Adrenal gland (tissue), 12 donors: ENCODE measurements around the gene ZNF597. TPM values are rescaled to one million over a fixed set of nuclear protein-coding genes. Genes with fewer than 3 reads are reported as not detected.
"Not testable (repeated sequence)": the region's sequence is repeated elsewhere in the genome, so short reads cannot be mapped to it uniquely, and the experiment has no call there.

Experiments used
- DNase-seq, 7 donors: peaks; one replicate each; pipeline ENCODE4 v3.0.0-alpha.2; 2019 to 2020
- H3K27ac ChIP-seq, 5 donors: fragments of 200-600 bp; sonication (generic) in 4 of 5; 1 replicate in 3 of 5; 2 replicates in 2 of 5; pipeline versions ENCODE4 v1.5.1 to v1.8.0; 2016 to 2020; ENCODE audit warnings: mild to moderate bottlenecking in 1 of 5
- H3K27me3 ChIP-seq: fragments of 200-600 bp; 2 replicates; pipeline ENCODE4 v1.8.0; 2021
- H3K36me3 ChIP-seq, 2 donors: fragments of 200-600 bp; replicated peaks in 1 of 2; 1 replicate in 1 of 2; 2 replicates in 1 of 2; pipeline versions ENCODE4 v1.5.1 to v1.8.0; 2018 to 2022
- H3K4me1 ChIP-seq, 2 donors: fragments of 200-600 bp; replicated peaks in 1 of 2; 1 replicate in 1 of 2; 2 replicates in 1 of 2; pipeline versions ENCODE4 v1.5.1 to v1.8.0; 2018 to 2021
- H3K4me3 ChIP-seq, 4 donors: fragments of 200-600 bp; sonication (generic) in 3 of 4; one replicate each; pipeline ENCODE4 v1.5.1; 2016 to 2018
- H3K9me3 ChIP-seq, 3 donors: fragments of 200-600 bp; sonication (generic) in 1 of 3; replicated peaks in 1 of 3; 1 replicate in 2 of 3; 2 replicates in 1 of 3; pipeline versions ENCODE4 v1.5.1 to v1.8.0; 2016 to 2021
- CTCF ChIP-seq, 6 experiments: fragments of 450-650 bp in 4 of 6; fragments of 200-600 bp in 2 of 6; sonication (generic) in 1 of 6; IDR thresholded peaks; 1 replicate in 5 of 6; 2 replicates in 1 of 6; pipeline versions ENCODE4 v1.5.1 to v1.8.0; 2016 to 2021; ENCODE audit warnings: antibody characterized with exemption in 6 of 6, mild to moderate bottlenecking in 2 of 6, moderate library complexity in 1 of 6
- POLR2A ChIP-seq, 2 donors: fragments of 450-650 bp; IDR thresholded peaks; one replicate each; pipeline ENCODE4 v1.6.1; 2017; ENCODE audit warnings: antibody characterized with exemption in 2 of 2, mild to moderate bottlenecking in 2 of 2, moderate library complexity in 1 of 2
- WGBS, 4 donors: extraction: QIAGEN DNeasy Blood & Tissue Kit in 2 of 4; methylation state at CpG; one replicate each; pipeline versions ENCODE4 v1.1.5 to v1.1.7; 2013 to 2017; 5-methylcytosine and 5-hydroxymethylcytosine counted together
- intact Hi-C, 2 donors: fragments of 100-400 bp; cut with DNase I; formaldehyde crosslinking; loops; one replicate each; pipeline versions ENCODE4 v1.14.1 to v1.15.0; 2022 to 2023
- polyA plus RNA-seq, 3 donors: library from polyadenylated mRNA; stranded (reverse); fragments of 200-250 nt in 2 of 3; fragments of 350-450 nt in 1 of 3; fragmentation: Illumina TruSeq in 1 of 3; extraction: RNeasy Lipid Tissue Mini Kit (QIAGEN cat#74804) in 1 of 3; gene quantifications; one replicate each; pipeline ENCODE4 v1.2.3, GENCODE V29; 2013 to 2014
- total RNA-seq, 9 donors: library from RNA; depleted of rRNA in 4 of 9; stranded (reverse); fragments of >200 nt in 4 of 9; fragments of 120-200 nt in 1 of 9; fragmentation: NEBNext Ultra II Directional in 1 of 9; extraction: Animal tissue kit (Norgen Biotek cat#: 25700) in 1 of 9; gene quantifications; one replicate each; pipeline versions ENCODE4 v1.1.0 to v1.2.4, GENCODE V29; 2013 to 2023
- donor health status: healthy with polysubstance abuse.
- donor health status: Bipolar disorder and iron deficiency.
- donor health status: DM: yes; HTN: yes; CAD: no.
- donor health status: DM: no; HTN: no; CAD: no.
- donor health status: DM: no; HTN: no; CAD: no.
- donor health status: DM: yes; HTN: yes; CAD: no.

The ZNF597 gene
- total and polyA plus RNA-seq, 12 donors = 1.2 to 4.0 (median 2.8) TPM

GRCh38 chr16:3474136-3474779, 31.0 kb upstream of the ZNF597 start:
- TF ChIP-seq CTCF (IDR thresholded peaks at IDR 0.05) = no peak
- TF ChIP-seq POLR2A (IDR thresholded peaks at IDR 0.05) = no peak
- no peak overlapping the region for H3K4me3 ChIP-seq
- 62 to 86% (median 76%) methylated on average over 12 to 16 of the region's 16 CpGs for WGBS, 4 donors
- H3K36me3 ChIP-seq = peaks cover 0 to 8% of the 10 kb centered on the region in 2 donors
- no peaks in the 10 kb centered on the region for H3K27me3 ChIP-seq
- peak overlapping the region in 1 of 5 donors; percentile 45 for H3K27ac ChIP-seq
- H3K4me1 ChIP-seq = peaks cover 0 to 10% of the 10 kb centered on the region in 2 donors
- intact Hi-C loops = no loop called here
- peak in 4 of 7 donors; percentile 40 to 60 (median 58) for DNase-seq
- H3K9me3 ChIP-seq = no peaks in the 10 kb centered on the region

- H3K9me3 ChIP-seq, H3K27me3 ChIP-seq, H3K4me3 ChIP-seq, intact Hi-C loops, H3K27ac ChIP-seq, H3K36me3 ChIP-seq, DNase-seq: not testable (repeated sequence)
- peaks cover 0 to 10% of the 10 kb centered on the region in 2 donors for H3K4me1 ChIP-seq
- WGBS, 4 donors = 77 to 95% (median 85%) methylated on average over 3 of the region's 3 CpGs
Observed at GRCh38 chr16:3473596-3473943, 30.3 kb upstream of the ZNF597 start.

- DNase-seq = no peak
- no peak for TF ChIP-seq POLR2A (IDR thresholded peaks at IDR 0.05)
- 78 to 86% (median 84%) methylated on average over 10 of the region's 10 CpGs for WGBS, 4 donors
- Histone ChIP-seq H3K36me3 (peaks cover 0 to 5% of the 10 kb centered on the region in 2 donors), H3K4me1 (peaks cover 0 to 12% of the 10 kb centered on the region in 2 donors), H3K9me3 (no peaks in the 10 kb centered on the region), H3K27ac (no peak overlapping the region), H3K4me3 (no peak overlapping the region), H3K27me3 (no peaks in the 10 kb centered on the region)
- intact Hi-C loops = no loop called here
Observed at GRCh38 chr16:3472878-3473595, 29.7 kb upstream of the ZNF597 start.

- intact Hi-C loops = no loop called here
- Histone ChIP-seq H3K36me3 (peaks cover 0 to 5% of the 10 kb centered on the region in 2 donors), H3K9me3 (no peaks in the 10 kb centered on the region), H3K27ac (no peak overlapping the region), H3K27me3 (no peaks in the 10 kb centered on the region), H3K4me3 (no peak overlapping the region), H3K4me1 (peaks cover 0 to 25% of the 10 kb centered on the region in 2 donors)
- WGBS, 4 donors = 87 to 90% (median 89%) methylated on average over 12 to 20 of the region's 20 CpGs
- TF ChIP-seq POLR2A (IDR thresholded peaks at IDR 0.05) (no peak), CTCF (IDR thresholded peaks at IDR 0.05) (no peak)
- DNase-seq = no peak
Observed at GRCh38 chr16:3471518-3472176, 28.3 kb upstream of the ZNF597 start.

- whole genome bisulfite sequencing, 4 donors = 82 to 91% (median 86%) methylated on average over 9 of the region's 9 CpGs
- Histone ChIP-seq H3K27me3 (no peaks in the 10 kb centered on the region), H3K4me1 (peaks cover 0 to 30% of the 10 kb centered on the region in 2 donors), H3K36me3 (peaks cover 0 to 7% of the 10 kb centered on the region in 2 donors), H3K4me3 (no peak overlapping the region), H3K9me3 (no peaks in the 10 kb centered on the region), H3K27ac (no peak overlapping the region)
- TF ChIP-seq POLR2A (IDR thresholded peaks at IDR 0.05) (no peak), CTCF (IDR thresholded peaks at IDR 0.05) (no peak)
- intact Hi-C loops = no loop called here
- DNase-seq = no peak
Observed at GRCh38 chr16:3470723-3471122, 27.4 kb upstream of the ZNF597 start.
